HG03457 (cell line): ENCODE data around the gene CHTOP.

Experiments used
- ATAC-seq: cut with Tn5 transposase; IDR thresholded peaks from one replicate; pipeline ENCODE4 v1.9.1; 2021; ENCODE audit warnings: moderate number of reproducible peaks; ENCODE audit not compliant: unreplicated experiment

The CHTOP gene

DNA sequence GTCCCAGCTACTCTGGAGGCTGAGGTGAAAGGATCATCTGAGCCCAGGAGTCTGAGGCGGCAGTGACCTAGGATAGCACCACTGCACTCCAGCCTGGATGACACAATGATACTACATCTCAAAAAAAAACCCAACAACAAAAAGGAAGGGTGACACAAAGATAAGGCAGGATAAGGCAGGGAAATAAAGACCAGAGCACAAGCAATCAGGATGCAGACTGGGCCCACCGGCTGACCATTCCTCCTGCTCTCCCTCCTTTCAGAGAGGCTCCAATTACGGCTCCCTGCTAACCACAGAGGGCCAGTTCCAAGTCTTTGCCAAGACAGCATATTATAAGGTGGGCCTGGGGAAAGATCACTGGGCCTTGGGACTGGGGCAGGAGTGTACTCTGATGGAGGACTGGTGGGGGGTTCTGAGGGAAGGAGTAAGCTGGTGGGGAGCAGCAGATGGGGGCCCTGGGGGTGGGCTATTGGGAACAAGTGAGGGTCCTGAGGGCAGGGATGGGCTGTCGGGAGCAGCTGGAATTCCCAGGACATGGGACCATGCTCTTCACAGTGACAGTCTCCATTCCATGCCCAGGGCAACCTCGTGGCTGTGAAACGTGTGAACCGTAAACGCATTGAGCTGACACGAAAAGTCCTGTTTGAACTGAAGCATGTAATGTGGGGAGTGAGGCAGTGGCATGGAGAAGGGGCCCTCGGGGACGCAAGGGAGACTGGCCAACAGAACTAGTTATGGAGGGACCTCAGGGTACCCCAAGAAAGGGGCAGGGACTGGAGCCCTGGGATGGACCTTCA, 51.9 kb downstream of the CHTOP start:
- ATAC-seq: no peak

GRCh38 chr1:153687346-153688125, 53.7 kb downstream of the CHTOP start:
- ATAC-seq: no peak

- ATAC-seq: no peak
Observed at GRCh38 chr1:153688276-153688675, 54.4 kb downstream of the CHTOP start.

GRCh38 chr1:153688736-153689328, 55.0 kb downstream of the CHTOP start:
- ATAC-seq: no peak

- ATAC-seq: no peak
Observed at GRCh38 chr1:153693466-153693865, 59.6 kb downstream of the CHTOP start.
